Mammary microvascular endothelial cell (primary cell): Measurements from ENCODE around the gene STAG1. TPM values are rescaled to one million over a fixed set of nuclear protein-coding genes. Genes with fewer than 3 reads are reported as not detected.

Experiments
- total RNA-seq: library from RNA; depleted of rRNA; stranded (reverse); fragments of >200 nt; gene quantifications from 2 replicates; pipeline ENCODE4 v1.2.3, GENCODE V29; 2015

Gene STAG1
- 20.3 and 21.2 TPM in 2 replicates for total RNA-seq

GRCh38 chr3:136752172-136752421 is at the start of gene STAG1:
TSS of gene STAG1 (minus strand) at chr3:136752378. CDS start at chr3:136630898, 121,480 bp downstream.

Other genes starting within 250 kb of the STAG1 start
- 16.1 and 20.8 TPM in 2 replicates for gene SLC35G2, start 66.7 kb upstream of the STAG1 start, total RNA-seq
- gene NCK1, start 109.8 kb upstream of the STAG1 start, total RNA-seq = 44.8 and 69.1 TPM in 2 replicates
- 0.07 TPM in 1 of 2 replicates, not detected in the other for gene IL20RB, start 205.6 kb upstream of the STAG1 start, total RNA-seq